ENCODE data around the gene FCER1G. TPM values are rescaled to one million over a fixed set of nuclear protein-coding genes. Genes with fewer than 3 reads are reported as not detected.

FCER1G gene
- total RNA-seq = 176 TPM
- long read RNA-seq, transcript FCER1G-201 (5 exons, 591 nt) = major isoform, 30 of 36 reads
- long read RNA-seq, partial matches to known transcripts = 1 of 36 reads
- long read RNA-seq, other reads (novel, unspliced or antisense) = 2 of 36 reads

GRCh38 chr1:161215076-161215475, at the start of gene FCER1G:
Gene FCER1G, plus strand, starts transcription at chr1:161215295. Its CDS starts 27 bp downstream, at chr1:161215322.
- no peak for DNase-seq (ENCODE audit: low spot score)

- peak; percentile 97 for DNase-seq (ENCODE audit: low spot score)
Measured at GRCh38 chr1:161165742-161166668, 49.1 kb upstream of the FCER1G start, which contains the start of gene PPOX. Gene PPOX, plus strand, starts transcription at chr1:161166426. Its CDS starts 422 bp downstream, at chr1:161166848.

- no peak for DNase-seq (ENCODE audit: low spot score)
Measured at GRCh38 chr1:161166669-161167548, 48.2 kb upstream of the FCER1G start.

GRCh38 chr1:161168906-161169305, 46.2 kb upstream of the FCER1G start:
- DNase-seq (ENCODE audit: low spot score) = no peak

- no peak for DNase-seq (ENCODE audit: low spot score)
Measured at GRCh38 chr1:161171191-161171590, 43.9 kb upstream of the FCER1G start.

- DNase-seq (ENCODE audit: low spot score) = no peak
Measured at GRCh38 chr1:161171696-161172095, 43.4 kb upstream of the FCER1G start.

- no peak for DNase-seq (ENCODE audit: low spot score)
Measured at GRCh38 chr1:161172349-161172748, 42.7 kb upstream of the FCER1G start.

GRCh38 chr1:161172776-161173376, 42.2 kb upstream of the FCER1G start:
- DNase-seq (ENCODE audit: low spot score) = no peak

- DNase-seq (ENCODE audit: low spot score) = no peak
Measured at GRCh38 chr1:161173711-161174110, 41.4 kb upstream of the FCER1G start.

- DNase-seq (ENCODE audit: low spot score) = no peak
Measured at GRCh38 chr1:161174911-161175310, 40.2 kb upstream of the FCER1G start.

GRCh38 chr1:161175771-161176453, 39.2 kb upstream of the FCER1G start:
- no peak for DNase-seq (ENCODE audit: low spot score)

GRCh38 chr1:161176468-161177111, 38.5 kb upstream of the FCER1G start:
- no peak for DNase-seq (ENCODE audit: low spot score)

- peak; percentile 98 for DNase-seq (ENCODE audit: low spot score)
Measured at GRCh38 chr1:161177112-161177935, 37.8 kb upstream of the FCER1G start, which contains the start of gene B4GALT3. Gene B4GALT3, minus strand, starts transcription at chr1:161177507. Its CDS starts 1,447 bp downstream, at chr1:161176060.

- no peak for DNase-seq (ENCODE audit: low spot score)
Measured at GRCh38 chr1:161177936-161178244, 37.2 kb upstream of the FCER1G start.

- no peak for DNase-seq (ENCODE audit: low spot score)
Measured at GRCh38 chr1:161179698-161180097, 35.4 kb upstream of the FCER1G start.

GRCh38 chr1:161180639-161181038, 34.5 kb upstream of the FCER1G start:
- no peak for DNase-seq (ENCODE audit: low spot score)

GRCh38 chr1:161182214-161182613, 32.9 kb upstream of the FCER1G start:
- DNase-seq (ENCODE audit: low spot score) = no peak

- DNase-seq (ENCODE audit: low spot score) = no peak
Measured at GRCh38 chr1:161185282-161185682, 29.8 kb upstream of the FCER1G start.

- no peak for DNase-seq (ENCODE audit: low spot score)
Measured at GRCh38 chr1:161185732-161186311, 29.3 kb upstream of the FCER1G start.
